Loucy (cell line): ENCODE results near the gene TRIM60.
"Not testable (repeated sequence)": the region's sequence is repeated elsewhere in the genome, so short reads cannot be mapped to it uniquely, and the experiment has no call there.

ENCODE experiments used
- H2AFZ ChIP-seq: fragments of 200-600 bp; sonication (generic); 2 replicates; pipeline ENCODE4 v1.6.0; 2016; ENCODE audit warnings: antibody characterized with exemption, mild to moderate bottlenecking, low read length, moderate library complexity
- H3F3A ChIP-seq: fragments of 200-600 bp; 2 replicates; pipeline ENCODE4 v1.6.0; 2016; ENCODE audit warnings: antibody characterized with exemption, low read depth, mild to moderate bottlenecking
- H3K27me3 ChIP-seq: fragments of 200-600 bp; sonication (generic); 2 replicates; pipeline ENCODE4 v1.6.1; 2014; ENCODE audit warnings: low read length, mild to moderate bottlenecking; ENCODE audit not compliant: insufficient read depth, poor library complexity, severe bottlenecking
- H3K36me3 ChIP-seq: fragments of 200-600 bp; sonication (generic); 2 replicates; pipeline ENCODE4 v1.6.1; 2016; ENCODE audit warnings: low read length; ENCODE audit not compliant: insufficient read depth
- H3K4me1 ChIP-seq: fragments of 200-600 bp; sonication (generic); 2 replicates; pipeline ENCODE4 v1.5.1; 2014; ENCODE audit warnings: low read length, mild to moderate bottlenecking; ENCODE audit not compliant: insufficient read depth, poor library complexity, severe bottlenecking
- H3K4me2 ChIP-seq: fragments of 200-600 bp; sonication (generic); 2 replicates; pipeline ENCODE4 v1.6.0; 2014; ENCODE audit warnings: antibody characterized with exemption, low read length, low read depth, mild to moderate bottlenecking; ENCODE audit not compliant: poor library complexity, severe bottlenecking
- H3K4me3 ChIP-seq: fragments of 200-600 bp; sonication (generic); 2 replicates; pipeline ENCODE4 v1.5.1; 2014; ENCODE audit warnings: low read length, mild to moderate bottlenecking, mixed read lengths; ENCODE audit not compliant: poor library complexity, severe bottlenecking
- H3K79me2 ChIP-seq: fragments of 200-600 bp; sonication (generic); 2 replicates; pipeline ENCODE4 v1.6.1; 2014; ENCODE audit warnings: low read length; ENCODE audit not compliant: insufficient read depth
- H3K9ac ChIP-seq: fragments of 200-600 bp; sonication (generic); 2 replicates; pipeline ENCODE4 v1.6.0; 2014; ENCODE audit warnings: mild to moderate bottlenecking, low read depth, low read length, moderate library complexity; ENCODE audit not compliant: poor library complexity, severe bottlenecking
- H3K9me2 ChIP-seq: fragments of 200-600 bp; sonication (generic); replicated peaks from 2 replicates; pipeline ENCODE4 v1.6.1; 2016; ENCODE audit warnings: low read depth, low read length, mixed read lengths
- H3K9me3 ChIP-seq: fragments of 200-600 bp; sonication (generic); 2 replicates; pipeline ENCODE4 v1.6.1; 2014; ENCODE audit warnings: mild to moderate bottlenecking, antibody characterized with exemption, low read length, low read depth; ENCODE audit not compliant: insufficient read depth
- H4K20me1 ChIP-seq: fragments of 200-600 bp; sonication (generic); 2 replicates; pipeline ENCODE4 v1.6.0; 2014; ENCODE audit warnings: antibody characterized with exemption, low read length, mild to moderate bottlenecking; ENCODE audit not compliant: insufficient read depth, poor library complexity, severe bottlenecking
- CTCF ChIP-seq: fragments of 200-600 bp; sonication (generic); conservative IDR thresholded peaks from 2 replicates; pipeline ENCODE4 v1.5.1; 2014; ENCODE audit warnings: mild to moderate bottlenecking, antibody characterized with exemption, low read length
- EZH2phosphoT487 ChIP-seq: fragments of 200-600 bp; IDR thresholded peaks from 2 replicates; pipeline ENCODE4 v1.6.1; 2018; ENCODE audit warnings: antibody characterized with exemption, mild to moderate bottlenecking, moderate library complexity, borderline replicate concordance

Gene TRIM60

GRCh38 chr4:165060938-165061337 lies 29.1 kb downstream of the TRIM60 start:
- H3K9me2 ChIP-seq: no peaks in the 10 kb centered on the region

GRCh38 chr4:165070560-165070959 lies 38.8 kb downstream of the TRIM60 start:
- H3K36me3 ChIP-seq: no peaks in the 10 kb centered on the region
- no peak overlapping the region for H3K9ac ChIP-seq
- H2AFZ ChIP-seq: no peak overlapping the region
- no peak for TF ChIP-seq EZH2phosphoT487
- TF ChIP-seq CTCF: no peak
- H3F3A ChIP-seq: no peaks in the 10 kb centered on the region
- no peak overlapping the region for H3K4me2 ChIP-seq
- no peaks in the 10 kb centered on the region for H3K27me3 ChIP-seq
- H3K79me2 ChIP-seq: no peaks in the 10 kb centered on the region
- H3K4me3 ChIP-seq: no peak overlapping the region
- no peaks in the 10 kb centered on the region for H4K20me1 ChIP-seq
- no peaks in the 10 kb centered on the region for H3K4me1 ChIP-seq
- H3K9me2 ChIP-seq: no peaks in the 10 kb centered on the region
- no peaks in the 10 kb centered on the region for H3K9me3 ChIP-seq

More at GRCh38 chr4:165060938-165061337, 29.1 kb downstream of the TRIM60 start:
- no peaks in the 10 kb centered on the region for H3F3A ChIP-seq
- peak; percentile 56 for TF ChIP-seq CTCF
- no peak for TF ChIP-seq EZH2phosphoT487
- H3K9ac ChIP-seq: no peak overlapping the region
- H3K79me2 ChIP-seq: no peaks in the 10 kb centered on the region
- no peak overlapping the region for H2AFZ ChIP-seq
- no peak overlapping the region for H3K4me3 ChIP-seq
- no peaks in the 10 kb centered on the region for H4K20me1 ChIP-seq
- no peaks in the 10 kb centered on the region for H3K4me1 ChIP-seq
- H3K36me3 ChIP-seq: no peaks in the 10 kb centered on the region
- H3K27me3 ChIP-seq: no peaks in the 10 kb centered on the region
- H3K4me2 ChIP-seq: no peak overlapping the region
- no peaks in the 10 kb centered on the region for H3K9me3 ChIP-seq

GRCh38 chr4:165073346-165073745 lies 41.5 kb downstream of the TRIM60 start:
- H3K4me2 ChIP-seq, H3K36me3 ChIP-seq, H2AFZ ChIP-seq, H4K20me1 ChIP-seq, H3K79me2 ChIP-seq, H3K4me3 ChIP-seq, H3K4me1 ChIP-seq, H3F3A ChIP-seq, H3K9me3 ChIP-seq, H3K9ac ChIP-seq, H3K9me2 ChIP-seq, H3K27me3 ChIP-seq: not testable (repeated sequence)

GRCh38 chr4:165077034-165077578 lies 45.3 kb downstream of the TRIM60 start:
- Histone ChIP-seq H2AFZ (no peak overlapping the region), H3F3A (no peaks in the 10 kb centered on the region), H3K79me2 (no peaks in the 10 kb centered on the region), H3K27me3 (no peaks in the 10 kb centered on the region), H3K9ac (no peak overlapping the region), H3K4me2 (no peak overlapping the region), H3K9me3 (no peaks in the 10 kb centered on the region), H3K4me3 (no peak overlapping the region), H3K9me2 (no peaks in the 10 kb centered on the region), H3K4me1 (no peaks in the 10 kb centered on the region), H3K36me3 (peaks cover 7% of the 10 kb centered on the region; the same call in 1 of the 2 replicates), H4K20me1 (no peaks in the 10 kb centered on the region)
- TF ChIP-seq CTCF: no peak
- no peak for TF ChIP-seq EZH2phosphoT487
